ENCODE results near the gene GRIN2B.

DNA sequence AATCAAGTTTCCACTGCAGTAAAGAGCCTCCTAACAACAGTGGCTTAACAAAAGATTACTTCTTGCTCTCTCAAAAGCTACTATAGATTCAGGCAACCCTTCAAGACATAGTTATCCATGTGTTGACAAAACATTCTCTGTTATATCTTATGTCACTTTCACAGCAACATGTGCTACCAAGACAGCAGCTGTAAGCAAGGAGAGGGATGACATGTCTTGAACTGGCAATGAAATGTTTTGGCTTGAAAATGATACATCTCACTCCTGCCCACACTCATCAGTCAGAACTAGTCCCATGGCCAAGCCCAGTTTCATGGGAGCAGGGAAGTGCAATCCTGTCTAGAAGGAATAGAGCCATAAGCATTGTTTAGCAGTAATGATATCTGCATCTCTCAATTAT lies 10.7 kb upstream of the GRIN2B start:
- no peak for TF ChIP-seq SIN3A (IDR thresholded peaks at IDR 0.05; ENCODE audit: borderline replicate concordance, insufficient read depth, low read length)
- TF ChIP-seq, protein P1, sequence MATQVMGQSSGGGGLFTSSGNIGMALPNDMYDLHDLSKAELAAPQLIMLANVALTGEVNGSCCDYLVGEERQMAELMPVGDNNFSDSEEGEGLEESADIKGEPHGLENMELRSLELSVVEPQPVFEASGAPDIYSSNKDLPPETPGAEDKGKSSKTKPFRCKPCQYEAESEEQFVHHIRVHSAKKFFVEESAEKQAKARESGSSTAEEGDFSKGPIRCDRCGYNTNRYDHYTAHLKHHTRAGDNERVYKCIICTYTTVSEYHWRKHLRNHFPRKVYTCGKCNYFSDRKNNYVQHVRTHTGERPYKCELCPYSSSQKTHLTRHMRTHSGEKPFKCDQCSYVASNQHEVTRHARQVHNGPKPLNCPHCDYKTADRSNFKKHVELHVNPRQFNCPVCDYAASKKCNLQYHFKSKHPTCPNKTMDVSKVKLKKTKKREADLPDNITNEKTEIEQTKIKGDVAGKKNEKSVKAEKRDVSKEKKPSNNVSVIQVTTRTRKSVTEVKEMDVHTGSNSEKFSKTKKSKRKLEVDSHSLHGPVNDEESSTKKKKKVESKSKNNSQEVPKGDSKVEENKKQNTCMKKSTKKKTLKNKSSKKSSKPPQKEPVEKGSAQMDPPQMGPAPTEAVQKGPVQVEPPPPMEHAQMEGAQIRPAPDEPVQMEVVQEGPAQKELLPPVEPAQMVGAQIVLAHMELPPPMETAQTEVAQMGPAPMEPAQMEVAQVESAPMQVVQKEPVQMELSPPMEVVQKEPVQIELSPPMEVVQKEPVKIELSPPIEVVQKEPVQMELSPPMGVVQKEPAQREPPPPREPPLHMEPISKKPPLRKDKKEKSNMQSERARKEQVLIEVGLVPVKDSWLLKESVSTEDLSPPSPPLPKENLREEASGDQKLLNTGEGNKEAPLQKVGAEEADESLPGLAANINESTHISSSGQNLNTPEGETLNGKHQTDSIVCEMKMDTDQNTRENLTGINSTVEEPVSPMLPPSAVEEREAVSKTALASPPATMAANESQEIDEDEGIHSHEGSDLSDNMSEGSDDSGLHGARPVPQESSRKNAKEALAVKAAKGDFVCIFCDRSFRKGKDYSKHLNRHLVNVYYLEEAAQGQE (IDR thresholded peaks at IDR 0.05; ENCODE audit: insufficient read depth in 1 of 2, low read depth in 2 of 2, low read length in 2 of 2), result no peak

All from PFSK-1 (cell line).